T-helper 22 cell (primary cell): Measurements from ENCODE around the gene FOSL1.

Experiments used
- DNase-seq: peaks from one replicate; pipeline ENCODE4 v3.0.0-alpha.2; 2020; ENCODE audit warnings: low read depth

FOSL1 gene

DNA sequence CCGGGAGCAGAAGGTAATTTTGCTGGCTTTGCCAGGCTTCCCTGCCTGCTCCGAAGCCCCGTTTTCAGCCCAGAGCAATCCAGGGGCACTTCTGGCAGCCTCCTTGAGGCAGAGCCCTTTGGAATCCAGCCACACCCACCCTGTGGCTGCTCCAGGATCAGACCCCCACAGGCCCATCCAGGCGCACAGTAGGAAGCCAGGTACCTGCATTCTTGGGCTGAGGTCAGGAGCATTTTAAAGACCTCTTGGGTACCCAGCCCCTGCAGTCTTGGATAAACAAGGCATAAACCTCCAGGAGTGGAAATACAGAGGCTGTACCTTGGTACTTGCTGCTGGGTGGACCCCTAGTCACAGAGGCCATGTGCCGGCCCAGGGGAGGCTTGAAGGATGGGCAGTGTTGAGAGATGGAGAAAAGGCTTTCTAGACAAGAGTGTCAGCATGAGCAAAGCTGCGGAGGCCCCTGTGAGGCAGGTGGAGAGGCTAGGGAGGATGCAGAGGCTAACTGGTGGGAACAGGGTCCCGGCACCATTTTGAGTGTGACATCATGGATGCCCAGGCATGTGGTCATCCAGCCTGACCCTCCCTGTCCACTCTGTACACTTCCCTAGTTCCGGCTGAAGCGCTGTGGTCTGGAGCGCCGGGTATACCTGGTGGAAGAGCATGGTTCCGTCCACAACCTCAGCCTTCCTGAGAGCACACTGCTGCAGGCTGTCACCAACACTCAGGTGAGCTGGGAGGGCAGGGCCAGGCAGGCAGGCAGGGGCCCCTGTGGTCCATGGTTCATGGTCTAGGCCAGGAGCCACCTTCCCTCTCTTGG is 36.1 kb downstream of the FOSL1 start:
- no peak for DNase-seq

DNA sequence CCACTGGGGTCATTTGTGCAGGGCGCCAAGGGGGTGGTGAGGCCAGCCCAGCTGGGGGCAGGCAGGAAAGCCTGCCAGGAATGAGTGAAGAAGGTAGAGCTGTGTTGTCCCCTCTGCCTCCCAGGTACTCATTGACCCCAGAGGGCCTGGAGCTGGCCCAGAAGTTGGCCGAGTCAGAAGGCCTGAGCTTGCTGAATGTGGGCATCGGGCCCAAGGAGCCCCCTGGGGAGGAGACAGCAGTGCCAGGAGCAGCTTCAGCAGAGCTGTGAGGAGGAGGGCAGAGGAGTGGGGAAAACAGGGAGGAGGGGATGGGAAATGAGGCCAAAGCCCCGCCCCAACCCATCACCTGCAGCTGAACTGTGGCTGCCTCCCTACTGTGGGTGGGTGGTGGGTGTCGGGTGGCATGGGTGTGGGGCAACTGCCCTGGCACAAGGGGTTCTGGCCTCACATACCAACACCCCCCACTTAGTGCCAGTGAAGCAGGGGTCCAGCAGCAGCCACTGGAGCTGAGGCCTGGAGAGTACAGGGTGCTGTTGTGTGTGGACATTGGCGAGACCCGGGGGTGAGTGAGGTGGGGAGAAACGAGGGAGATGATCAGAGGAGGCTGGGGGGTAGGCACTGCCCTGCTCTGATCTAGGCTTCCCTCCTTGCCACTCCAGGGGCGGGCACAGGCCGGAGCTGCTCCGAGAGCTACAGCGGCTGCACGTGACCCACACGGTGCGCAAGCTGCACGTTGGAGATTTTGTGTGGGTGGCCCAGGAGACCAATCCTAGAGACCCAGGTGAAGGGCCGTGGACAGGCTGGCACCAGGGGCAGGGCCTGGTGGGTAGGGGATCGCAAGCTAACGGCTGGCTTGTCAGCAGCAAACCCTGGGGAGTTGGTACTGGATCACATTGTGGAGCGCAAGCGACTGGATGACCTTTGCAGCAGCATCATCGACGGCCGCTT is 37.0 kb downstream of the FOSL1 start:
- no peak for DNase-seq

DNA sequence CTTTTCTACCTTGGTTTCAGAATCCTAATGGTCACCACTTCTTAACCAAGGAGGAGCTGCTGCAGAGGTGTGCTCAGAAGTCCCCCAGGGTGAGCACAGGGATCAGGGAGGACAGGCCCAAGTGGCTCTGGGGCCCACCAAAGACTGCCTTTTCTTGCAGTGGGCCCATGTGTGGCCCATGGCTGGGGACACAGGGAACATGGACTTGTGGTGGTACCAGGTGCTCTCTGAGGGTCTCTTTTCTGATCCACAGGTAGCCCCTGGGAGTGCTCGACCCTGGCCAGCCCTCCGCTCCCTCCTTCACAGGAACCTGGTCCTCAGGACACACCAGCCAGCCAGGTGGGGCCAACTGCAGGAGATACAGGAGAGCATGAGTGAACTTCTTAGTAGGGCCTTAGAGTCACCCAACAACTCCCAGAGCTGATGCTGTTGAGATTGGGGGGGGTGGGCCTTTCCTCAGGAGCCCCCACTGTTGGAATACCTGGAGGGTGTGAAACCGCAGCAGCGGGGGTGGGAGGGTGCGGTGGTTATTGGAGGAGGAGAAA is 37.9 kb downstream of the FOSL1 start:
- DNase-seq: no peak

DNA sequence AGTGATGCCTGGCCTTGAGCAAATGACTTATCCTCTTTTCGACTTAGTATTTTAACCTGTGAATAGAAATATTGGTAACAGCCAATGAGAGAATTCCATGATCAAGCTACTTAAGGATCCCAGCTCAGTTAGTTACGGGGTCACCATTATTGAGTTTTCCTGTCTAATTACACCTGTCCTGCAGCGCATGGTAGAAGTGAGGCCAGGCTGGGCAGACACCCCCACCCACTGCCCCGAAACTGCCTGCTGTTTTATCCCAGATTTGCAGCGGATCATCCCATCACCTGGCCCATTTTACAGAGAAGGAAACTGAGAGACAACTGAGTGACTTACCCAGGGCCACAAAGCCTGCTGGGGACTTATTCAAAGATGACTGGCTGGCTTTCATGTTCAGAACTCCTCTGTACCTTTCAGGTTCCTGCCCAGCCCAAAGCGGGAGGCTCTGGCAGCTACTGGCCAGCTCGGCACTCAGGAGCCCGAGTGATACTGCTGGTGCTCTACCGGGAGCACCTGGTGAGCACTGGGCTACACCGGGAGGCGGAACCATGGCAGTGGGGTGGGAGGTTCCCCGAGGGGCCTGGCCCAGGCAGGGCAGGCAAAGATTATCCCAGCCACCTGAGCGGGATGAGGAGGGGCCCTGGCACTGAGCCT is 38.5 kb downstream of the FOSL1 start:
- no peak for DNase-seq

DNA sequence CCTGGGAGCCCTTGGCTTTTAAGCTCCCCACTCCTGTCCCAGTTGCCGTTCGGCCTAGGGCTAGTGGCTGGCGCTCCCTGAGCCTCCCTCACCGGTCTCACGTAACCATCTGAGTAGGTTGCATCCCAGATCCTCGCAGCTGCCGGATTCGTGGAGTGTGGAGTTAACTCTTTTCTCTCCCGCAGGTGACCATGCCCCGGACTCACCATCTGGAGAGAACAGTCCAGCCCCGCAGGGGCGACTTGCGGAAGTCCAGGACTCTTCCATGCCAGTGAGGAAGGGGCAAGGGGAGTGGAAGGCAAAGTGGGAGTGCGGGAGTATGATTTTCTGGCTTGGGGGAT is 39.1 kb downstream of the FOSL1 start:
- DNase-seq: no peak

DNA sequence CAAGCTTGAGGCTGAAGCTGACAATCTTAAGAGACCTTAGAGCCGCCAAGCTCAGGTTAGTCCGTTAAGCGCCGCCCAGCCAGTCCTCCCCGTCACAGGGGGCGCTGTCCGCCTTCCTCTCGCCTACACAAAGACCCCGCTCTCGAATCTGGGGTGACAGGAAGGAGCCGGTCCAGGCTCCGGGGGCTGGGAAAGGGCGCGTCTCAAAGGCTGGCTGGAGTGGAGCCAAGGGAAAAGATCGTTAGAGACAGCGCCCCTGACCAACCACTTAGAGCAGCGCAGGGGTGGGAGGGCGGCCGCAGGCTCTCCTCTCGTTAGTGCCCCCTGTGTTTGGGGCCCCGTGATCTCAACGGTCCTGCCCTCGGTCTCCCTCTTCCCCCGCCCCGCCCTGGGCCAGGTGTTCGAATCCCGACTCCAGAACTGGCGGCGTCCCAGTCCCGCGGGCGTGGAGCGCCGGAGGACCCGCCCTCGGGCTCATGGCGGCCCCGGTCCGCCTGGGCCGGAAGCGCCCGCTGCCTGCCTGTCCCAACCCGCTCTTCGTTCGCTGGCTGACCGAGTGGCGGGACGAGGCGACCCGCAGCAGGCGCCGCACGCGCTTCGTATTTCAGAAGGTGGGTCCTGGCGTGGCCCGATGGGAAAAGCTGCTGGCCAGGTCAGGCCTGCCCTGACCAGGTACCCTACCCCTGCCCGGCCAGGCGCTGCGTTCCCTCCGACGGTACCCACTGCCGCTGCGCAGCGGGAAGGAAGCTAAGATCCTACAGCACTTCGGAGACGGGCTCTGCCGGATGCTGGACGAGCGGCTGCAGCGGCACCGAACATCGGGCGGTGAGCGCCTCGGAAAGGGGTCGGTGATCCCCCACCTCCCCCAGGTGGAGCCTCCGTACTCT is 39.7 kb downstream of the FOSL1 start, which contains the start of gene MUS81:
Gene MUS81 (plus strand): TSS at position 156 of the 887 bp plus-strand sequence. CDS start 321 bp downstream, at position 477.
- peak; percentile 90 for DNase-seq

DNA sequence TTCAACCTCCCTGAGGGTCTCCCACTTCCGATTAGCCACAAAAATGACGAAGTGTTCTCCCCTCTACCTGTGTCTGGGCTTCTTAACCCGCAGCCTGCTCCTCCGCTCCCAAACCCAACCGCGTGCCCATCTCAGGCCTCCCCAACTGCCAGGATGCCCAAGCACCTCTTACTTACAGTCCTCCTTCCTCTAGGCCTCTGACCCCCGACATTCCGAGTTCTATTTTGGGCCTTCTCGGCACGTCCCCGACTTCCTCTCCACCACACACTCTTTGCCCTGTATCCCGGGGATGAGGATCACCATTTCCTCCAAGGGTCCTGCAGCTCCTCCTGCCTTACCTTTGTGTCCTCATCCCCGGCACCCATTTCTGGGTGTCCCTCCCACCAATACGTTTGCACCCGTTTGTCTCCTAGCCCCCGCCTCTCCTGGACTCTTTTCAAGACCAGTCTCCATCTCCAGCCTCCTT is 40.3 kb downstream of the FOSL1 start:
- no peak for DNase-seq

DNA sequence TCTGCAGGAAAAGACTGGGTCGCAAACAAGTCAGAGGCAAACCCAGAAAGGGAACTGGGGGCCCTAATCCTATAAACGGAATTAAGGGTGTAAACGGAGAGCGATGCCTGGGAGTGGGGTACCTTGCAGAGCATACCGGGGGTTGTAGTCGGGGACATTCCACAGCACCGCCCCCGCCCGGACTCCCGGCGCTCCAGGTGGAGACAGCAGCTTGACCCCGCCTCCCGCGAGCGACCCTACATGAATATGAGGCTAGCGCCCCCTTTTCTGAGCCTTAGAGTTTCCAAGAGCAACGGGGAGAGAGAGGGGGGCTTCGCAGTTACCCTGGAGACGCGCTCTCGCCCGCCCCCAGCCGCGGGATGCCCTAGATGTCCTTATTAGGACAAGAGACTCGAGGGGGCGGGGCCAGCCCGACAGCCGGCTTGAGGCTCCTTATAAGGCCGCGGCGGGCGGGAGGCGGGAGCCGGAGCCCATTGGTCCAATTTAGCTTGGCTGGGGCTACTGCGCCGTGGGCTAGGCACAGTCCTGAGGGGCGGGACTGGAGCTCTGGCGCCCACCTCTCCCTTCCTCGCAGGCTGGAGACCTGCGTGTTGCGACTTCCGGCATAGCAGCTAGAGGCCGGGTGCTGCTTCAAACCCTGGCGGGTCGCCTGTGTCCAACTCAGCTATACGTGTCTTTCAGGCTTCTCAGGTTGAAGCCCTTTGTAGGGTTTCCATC is 40.9 kb downstream of the FOSL1 start:
- peak; percentile 97 for DNase-seq

DNA sequence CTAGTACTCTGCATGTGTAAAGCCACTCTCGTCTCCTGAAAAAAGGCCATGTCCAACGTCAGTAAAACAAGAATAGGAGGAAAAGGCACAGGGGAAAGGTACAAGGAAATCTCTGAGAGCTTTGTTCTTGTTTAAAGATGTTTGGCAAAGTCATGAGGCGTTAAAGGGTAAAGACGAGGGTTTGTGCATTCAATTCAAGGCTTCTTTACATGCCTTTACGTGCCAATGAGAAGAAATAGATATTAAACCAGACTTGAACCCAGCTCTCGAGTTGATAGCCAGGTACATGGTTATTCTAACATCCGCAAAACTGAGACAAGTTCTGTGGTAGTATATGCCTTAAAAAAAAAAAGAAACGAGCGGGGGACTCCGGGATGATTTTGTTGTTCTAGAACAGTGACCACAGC is 41.5 kb downstream of the FOSL1 start:
- no peak for DNase-seq

DNA sequence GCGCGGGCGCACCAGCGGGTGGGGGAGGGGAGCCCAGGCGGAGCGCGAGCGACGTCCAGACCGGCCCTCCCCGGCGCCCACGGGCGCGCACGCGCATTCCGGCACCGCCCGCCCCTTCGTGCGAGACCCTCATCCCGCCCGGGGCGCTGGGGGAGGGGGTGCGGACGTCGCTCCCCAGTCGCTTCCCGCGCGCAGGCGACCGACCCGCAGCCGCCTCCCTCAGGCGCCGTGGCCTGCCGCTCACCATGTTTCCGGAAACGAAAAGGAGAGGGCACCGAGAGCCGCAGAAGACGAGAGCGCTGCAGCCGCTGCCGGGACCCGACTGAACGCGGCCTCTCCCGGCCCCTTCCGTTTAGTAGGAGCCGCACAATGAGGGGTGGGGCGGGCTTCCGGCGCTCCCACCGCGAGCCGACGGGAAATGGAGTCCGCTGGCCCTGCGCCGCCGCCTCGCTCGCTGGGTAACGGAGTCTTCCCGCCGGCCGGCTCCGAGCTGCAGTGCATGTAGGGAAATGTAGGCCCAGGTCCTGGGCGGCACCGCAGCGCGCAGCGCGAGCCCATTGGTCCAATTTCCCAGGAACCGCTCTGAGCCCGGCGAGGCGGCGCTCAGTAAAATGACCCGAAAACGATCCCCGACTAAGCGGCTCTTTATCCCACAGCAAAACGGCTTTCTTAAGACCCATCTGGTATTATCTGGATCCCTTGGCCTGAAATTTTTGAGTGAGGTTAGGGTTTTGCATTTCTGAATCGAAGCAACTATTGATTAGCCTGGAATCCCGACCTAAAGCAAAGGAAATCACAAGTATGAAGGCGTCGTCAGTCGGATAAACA is 42.1 kb downstream of the FOSL1 start, which contains the start of gene CFL1:
Gene CFL1 (minus strand): TSS at position 328 of the 828 bp plus-strand sequence. CDS start 81 bp downstream, at position 247.
- DNase-seq: peak; percentile 97

DNA sequence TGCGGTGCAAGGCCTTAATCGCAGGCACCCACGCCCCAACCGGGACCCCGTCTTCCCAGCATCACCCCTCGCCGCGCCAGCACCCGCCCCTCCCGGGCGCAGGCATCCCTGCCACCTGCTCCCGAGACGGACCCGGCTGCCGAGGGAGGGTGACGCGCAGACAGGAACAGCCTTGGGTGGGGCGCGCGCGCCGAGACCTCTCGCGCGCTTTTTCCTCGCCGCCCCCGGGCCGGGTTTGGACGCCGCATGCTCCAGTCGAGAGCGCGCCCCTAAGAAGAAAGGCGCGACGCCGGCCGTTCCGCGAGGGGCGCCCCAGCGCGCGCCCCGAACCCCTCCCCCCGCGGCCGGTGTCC is 42.7 kb downstream of the FOSL1 start:
- DNase-seq: peak; percentile 40

DNA sequence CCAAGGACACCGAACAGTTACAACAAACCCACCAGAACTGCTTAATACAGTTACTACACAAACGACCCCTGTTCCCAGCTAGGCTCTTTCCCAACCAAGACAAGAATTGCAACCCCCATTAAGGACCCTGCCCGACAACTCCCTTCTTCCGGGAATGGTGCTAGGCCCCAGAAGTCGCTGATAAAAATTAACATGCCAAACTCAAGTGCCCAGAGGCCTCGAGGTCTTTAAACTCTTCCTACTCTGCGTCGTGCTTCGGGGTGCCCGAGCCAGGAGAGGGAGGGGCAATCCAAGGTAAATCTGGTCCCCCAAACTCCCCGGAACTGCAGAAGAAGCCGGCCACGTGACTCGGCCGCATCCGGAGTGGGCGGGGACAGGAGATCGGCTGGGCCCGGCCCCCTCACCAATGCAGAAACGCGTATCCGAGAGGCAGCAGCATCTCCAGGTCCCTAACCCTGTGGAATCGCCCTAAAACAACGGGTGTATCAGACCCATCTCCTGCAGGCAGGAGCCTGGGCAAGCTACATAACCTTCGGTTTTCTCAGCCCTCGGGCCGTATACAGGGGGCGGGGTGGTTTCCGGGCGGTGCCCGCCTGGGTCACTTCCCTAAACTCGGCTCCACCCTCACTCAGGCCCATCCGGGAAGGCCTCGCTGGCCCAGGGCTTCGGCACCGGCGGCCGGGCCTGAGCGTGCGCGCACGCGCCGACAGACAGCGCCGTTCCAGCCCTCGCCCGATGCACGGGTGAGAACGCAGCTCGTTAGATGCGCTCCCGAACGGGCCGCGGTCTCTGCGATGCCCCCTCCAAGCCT is 43.3 kb downstream of the FOSL1 start:
- peak; percentile 76 for DNase-seq

DNA sequence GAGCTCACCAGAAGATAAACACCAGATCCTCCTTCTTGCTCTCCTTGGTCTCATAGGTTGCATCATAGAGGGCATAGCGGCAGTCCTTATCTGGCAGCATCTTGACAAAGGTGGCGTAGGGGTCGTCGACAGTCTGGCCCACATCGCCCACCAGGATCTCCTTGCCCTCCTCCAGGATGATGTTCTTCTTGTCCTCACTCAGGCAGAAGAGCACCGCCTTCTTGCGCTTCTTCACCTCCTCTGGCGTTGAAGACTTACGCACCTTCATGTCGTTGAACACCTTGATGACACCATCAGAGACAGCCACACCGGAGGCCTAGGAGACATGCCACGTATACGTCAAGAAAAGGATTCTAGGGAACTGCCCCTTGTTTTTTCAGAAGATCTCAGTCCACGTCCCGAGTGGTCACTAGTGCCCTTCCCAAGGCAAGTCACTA is 44.2 kb downstream of the FOSL1 start:
- DNase-seq: no peak

DNA sequence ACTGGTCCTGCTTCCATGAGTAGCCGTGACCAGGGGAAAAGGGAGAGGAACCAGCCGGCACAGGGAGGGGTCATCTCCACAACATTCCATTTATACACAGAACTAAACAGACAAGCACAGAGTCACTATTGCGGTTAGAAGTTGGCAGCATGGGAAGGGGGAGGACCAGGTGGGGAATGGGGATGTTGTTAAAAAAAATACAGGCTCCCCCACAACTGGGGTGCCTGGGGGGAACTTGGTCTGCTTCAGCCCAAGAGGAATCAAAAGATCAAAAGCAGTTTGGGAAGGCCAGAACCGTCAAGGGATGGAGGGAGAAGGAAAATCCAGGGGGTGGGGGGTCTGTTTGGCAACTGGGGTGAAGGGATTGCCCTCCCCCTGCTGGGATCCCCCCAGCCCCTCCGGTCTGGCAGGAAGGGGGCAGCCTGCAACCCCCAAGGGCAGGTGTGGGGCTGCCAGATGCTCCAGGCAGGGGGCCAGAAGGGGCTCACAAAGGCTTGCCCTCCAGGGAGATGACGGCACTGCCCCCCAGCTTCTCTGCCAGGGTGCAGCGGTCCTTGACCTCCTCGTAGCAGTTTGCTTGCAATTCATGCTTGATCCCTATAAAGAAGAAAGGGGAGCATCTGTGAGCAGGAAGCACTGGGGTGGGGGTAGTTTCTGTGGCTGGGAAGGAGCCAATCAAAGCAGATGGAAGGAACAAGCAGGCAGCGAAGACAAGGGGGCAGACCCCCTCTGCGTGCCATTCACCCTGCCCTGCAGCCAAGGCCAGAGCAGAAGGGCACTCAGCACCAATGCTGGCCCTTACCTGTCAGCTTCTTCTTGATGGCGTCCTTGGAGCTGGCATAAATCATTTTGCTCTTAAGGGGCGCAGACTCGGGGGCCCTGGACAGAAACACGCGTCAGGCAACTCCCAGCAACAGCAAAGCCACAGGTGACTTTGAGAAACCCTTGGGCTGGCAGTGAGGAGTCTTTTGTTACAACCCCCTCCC is 45.0 kb downstream of the FOSL1 start:
- no peak for DNase-seq

DNA sequence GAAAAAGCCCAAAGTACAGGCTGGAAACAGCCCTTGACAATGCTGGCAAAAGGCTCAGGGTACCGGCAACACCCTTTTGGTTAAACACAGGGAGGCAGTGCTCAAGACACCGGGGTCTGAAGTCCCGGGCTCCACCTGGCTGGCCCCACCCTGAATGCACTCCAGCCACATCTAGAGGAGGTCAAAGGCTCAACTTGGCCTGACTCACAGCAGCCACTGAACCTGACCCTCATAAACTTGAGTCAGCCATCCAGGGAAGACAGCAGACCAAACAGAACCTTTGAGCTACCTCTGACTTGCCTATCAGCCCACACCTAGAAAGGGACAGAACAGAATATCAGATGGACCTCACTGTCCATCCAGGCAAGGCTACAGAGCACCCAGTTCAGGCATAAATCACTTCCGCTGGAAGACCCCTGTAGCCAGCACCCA is 46.0 kb downstream of the FOSL1 start:
- no peak for DNase-seq

DNA sequence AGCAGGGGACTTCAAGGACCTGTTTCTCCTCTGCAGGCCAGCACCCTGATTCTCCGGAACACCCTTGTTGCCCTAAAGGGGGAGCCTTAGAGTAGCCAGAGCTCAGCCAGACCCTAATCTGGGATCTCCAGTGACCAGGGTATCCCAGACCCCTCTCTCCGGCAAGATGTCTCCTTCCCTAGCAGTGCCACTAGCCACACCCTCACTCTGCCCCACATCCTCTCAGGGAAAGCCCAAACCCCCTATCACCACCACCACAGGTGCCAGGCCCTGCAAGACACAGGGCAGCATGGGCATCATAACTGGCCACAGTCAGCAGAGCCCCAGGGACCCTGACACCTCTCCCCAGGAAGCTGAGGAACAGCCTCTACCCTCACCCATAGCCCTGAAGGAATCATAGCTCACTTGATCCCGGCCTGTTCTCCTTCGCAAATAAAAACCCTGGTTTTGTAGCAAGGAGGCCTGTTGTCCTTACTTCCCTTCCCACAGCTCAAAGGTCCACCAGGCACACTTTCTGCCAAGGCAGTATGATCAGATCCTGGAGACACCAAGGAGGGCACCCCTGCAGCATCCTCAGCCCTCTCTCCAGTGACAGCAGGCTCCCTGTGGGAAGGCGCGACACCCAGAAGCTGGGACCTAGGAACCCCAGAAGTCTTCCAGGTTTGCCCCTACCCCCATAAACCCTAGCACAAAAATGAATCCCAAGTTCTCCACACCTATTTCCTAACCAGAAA is 46.8 kb downstream of the FOSL1 start:
- DNase-seq: no peak
